ENCODE results near the gene ANKMY1. TPM values are rescaled to one million over a fixed set of nuclear protein-coding genes. Genes with fewer than 3 reads are reported as not detected.

Gene ANKMY1
- total RNA-seq, 4 donors from 2014 or later = 13.3 to 40.8 (median 22.0) TPM

GRCh38 chr2:240442891-240443715, 114.7 kb downstream of the ANKMY1 start:
- no peak overlapping the region for H3K27ac ChIP-seq
- TF ChIP-seq, protein P1, sequence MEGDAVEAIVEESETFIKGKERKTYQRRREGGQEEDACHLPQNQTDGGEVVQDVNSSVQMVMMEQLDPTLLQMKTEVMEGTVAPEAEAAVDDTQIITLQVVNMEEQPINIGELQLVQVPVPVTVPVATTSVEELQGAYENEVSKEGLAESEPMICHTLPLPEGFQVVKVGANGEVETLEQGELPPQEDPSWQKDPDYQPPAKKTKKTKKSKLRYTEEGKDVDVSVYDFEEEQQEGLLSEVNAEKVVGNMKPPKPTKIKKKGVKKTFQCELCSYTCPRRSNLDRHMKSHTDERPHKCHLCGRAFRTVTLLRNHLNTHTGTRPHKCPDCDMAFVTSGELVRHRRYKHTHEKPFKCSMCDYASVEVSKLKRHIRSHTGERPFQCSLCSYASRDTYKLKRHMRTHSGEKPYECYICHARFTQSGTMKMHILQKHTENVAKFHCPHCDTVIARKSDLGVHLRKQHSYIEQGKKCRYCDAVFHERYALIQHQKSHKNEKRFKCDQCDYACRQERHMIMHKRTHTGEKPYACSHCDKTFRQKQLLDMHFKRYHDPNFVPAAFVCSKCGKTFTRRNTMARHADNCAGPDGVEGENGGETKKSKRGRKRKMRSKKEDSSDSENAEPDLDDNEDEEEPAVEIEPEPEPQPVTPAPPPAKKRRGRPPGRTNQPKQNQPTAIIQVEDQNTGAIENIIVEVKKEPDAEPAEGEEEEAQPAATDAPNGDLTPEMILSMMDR (IDR thresholded peaks at IDR 0.05) = no peak
- TF ChIP-seq POLR2A (IDR thresholded peaks at IDR 0.05) = no peak
- no peaks in the 10 kb centered on the region for H3K9me3 ChIP-seq
- no peaks in the 10 kb centered on the region for H3K36me3 ChIP-seq
- H3K27me3 ChIP-seq = no peaks in the 10 kb centered on the region
- H3K4me1 ChIP-seq = peaks cover 0 to under 1% of the 10 kb centered on the region in 2 donors
- intact Hi-C loops (cut with DNase I; ENCODE audit: low total_unique reads) = no loop called here
- no peak overlapping the region for H3K4me3 ChIP-seq
- no peak for DNase-seq

- Histone ChIP-seq H3K36me3 (no peaks in the 10 kb centered on the region), H3K27me3 (no peaks in the 10 kb centered on the region), H3K9me3 (no peaks in the 10 kb centered on the region), H3K4me3 (no peak overlapping the region), H3K4me1 (peaks cover 0 to 12% of the 10 kb centered on the region in 2 donors), H3K27ac (no peak overlapping the region)
- TF ChIP-seq, protein P1 (IDR thresholded peaks at IDR 0.05) = no peak
- TF ChIP-seq POLR2A (IDR thresholded peaks at IDR 0.05) = no peak
- DNase-seq = no peak
- intact Hi-C loops (cut with DNase I; ENCODE audit: low total_unique reads) = no loop called here
These were observed 115.8 kb downstream of the ANKMY1 start for GRCh38 chr2:240441993-240442411.

DNA sequence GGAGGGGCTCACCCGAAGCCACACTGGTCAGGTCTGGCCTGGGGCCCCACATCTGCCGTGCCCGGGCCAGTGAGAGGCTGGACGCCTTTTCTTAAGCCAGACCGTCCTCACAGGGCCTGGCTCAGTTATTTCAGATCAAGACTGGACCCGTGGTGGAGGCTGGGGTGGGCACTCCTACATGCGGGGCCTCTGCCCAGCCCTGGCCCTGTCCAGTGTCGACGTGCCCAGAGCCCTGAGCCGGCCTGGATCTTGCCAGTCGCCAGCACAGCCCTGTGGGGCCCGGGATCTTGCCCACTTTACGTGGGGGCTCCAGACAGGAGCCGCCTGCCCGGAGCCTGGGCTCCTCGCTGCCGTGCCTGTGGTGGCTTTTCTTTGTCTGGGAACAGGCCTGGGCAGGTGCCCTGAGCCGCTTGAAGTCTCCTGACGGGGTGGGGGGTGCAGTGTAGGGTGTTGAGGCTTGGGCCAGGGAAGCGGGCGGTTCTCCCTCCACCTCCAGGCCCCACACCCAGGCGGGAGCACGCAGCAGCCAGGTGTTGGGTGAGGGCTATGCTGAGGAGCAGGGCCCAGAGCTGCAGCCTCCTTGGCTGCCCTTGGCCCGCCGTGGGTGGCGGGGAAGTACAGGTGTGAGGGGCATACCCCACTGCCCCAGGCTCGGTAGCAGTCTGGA, 116.3 kb downstream of the ANKMY1 start:
- no peaks in the 10 kb centered on the region for H3K36me3 ChIP-seq
- no peaks in the 10 kb centered on the region for H3K27me3 ChIP-seq
- no peak for DNase-seq
- H3K27ac ChIP-seq = no peak overlapping the region
- H3K4me1 ChIP-seq = peaks cover 0 to 16% of the 10 kb centered on the region in 2 donors
- intact Hi-C loops (cut with DNase I; ENCODE audit: low total_unique reads) = no loop called here
- H3K9me3 ChIP-seq = no peaks in the 10 kb centered on the region
- TF ChIP-seq POLR2A (IDR thresholded peaks at IDR 0.05) = no peak
- TF ChIP-seq, protein P1 (IDR thresholded peaks at IDR 0.05) = no peak
- H3K4me3 ChIP-seq = no peak overlapping the region

GRCh38 chr2:240440704-240441320, 117.0 kb downstream of the ANKMY1 start:
- Histone ChIP-seq H3K4me1 (peaks cover 0 to 16% of the 10 kb centered on the region in 2 donors), H3K27ac (no peak overlapping the region)

More at GRCh38 chr2:240440704-240441320, 117.0 kb downstream of the ANKMY1 start:
- Histone ChIP-seq H3K36me3 (no peaks in the 10 kb centered on the region), H3K9me3 (no peaks in the 10 kb centered on the region), H3K4me3 (no peak overlapping the region), H3K27me3 (no peaks in the 10 kb centered on the region)
- DNase-seq = no peak
- TF ChIP-seq, protein P1 (IDR thresholded peaks at IDR 0.05) = no peak
- TF ChIP-seq POLR2A (IDR thresholded peaks at IDR 0.05) = no peak
- intact Hi-C loops (cut with DNase I; ENCODE audit: low total_unique reads) = no loop called here
